Activated CD8-positive, alpha-beta memory T cell treated with anti-CD3 and anti-CD28 coated beads, Interleukin-2, amount 50 U/mL, for 24 hours (primary cell): ENCODE results near the gene SH3PXD2A.

Experiments
- DNase-seq: peaks from one replicate; pipeline ENCODE4 v3.0.0-alpha.2; 2020; ENCODE audit errors: extremely low read depth

The SH3PXD2A gene

DNA sequence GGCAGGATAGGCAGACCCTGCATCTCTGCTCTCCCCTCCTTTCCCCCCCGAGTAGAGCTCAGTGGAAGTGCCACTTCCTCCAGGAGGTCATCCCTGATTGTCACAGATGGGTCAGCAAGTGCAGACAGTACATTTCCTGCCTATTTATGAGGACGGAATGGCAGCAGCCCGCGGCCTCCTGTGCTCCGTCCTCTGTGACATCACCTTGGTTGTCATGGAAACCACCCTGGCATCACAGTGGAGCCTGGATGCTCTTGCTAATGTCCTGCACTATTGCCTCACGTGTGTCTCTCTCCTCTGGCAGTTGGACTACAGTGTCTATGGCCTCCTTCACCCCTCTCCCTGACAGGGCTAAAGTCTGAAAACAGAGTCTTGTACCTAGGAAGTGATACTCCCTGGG, 148.6 kb downstream of the SH3PXD2A start:
- no peak for DNase-seq

DNA sequence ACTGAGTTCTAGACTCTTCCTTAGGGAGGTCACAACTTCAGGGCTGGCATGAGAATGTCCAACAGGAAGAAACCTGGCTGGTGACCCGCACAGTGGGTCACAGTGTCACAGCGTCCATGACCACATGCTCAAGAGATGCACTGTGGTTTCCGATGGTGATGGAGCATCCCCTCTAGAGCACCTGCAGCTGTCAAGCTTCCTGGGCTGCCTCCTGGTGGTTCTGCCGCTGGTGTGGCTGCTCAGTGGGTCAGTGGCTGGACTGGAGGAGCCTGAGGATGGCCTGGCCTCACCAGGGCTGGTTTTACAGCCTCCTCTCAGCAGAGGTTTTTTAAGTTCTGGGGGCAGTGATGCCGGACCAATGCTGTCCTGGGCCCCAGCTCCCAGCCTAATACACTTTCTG, 149.3 kb downstream of the SH3PXD2A start:
- DNase-seq = no peak

DNA sequence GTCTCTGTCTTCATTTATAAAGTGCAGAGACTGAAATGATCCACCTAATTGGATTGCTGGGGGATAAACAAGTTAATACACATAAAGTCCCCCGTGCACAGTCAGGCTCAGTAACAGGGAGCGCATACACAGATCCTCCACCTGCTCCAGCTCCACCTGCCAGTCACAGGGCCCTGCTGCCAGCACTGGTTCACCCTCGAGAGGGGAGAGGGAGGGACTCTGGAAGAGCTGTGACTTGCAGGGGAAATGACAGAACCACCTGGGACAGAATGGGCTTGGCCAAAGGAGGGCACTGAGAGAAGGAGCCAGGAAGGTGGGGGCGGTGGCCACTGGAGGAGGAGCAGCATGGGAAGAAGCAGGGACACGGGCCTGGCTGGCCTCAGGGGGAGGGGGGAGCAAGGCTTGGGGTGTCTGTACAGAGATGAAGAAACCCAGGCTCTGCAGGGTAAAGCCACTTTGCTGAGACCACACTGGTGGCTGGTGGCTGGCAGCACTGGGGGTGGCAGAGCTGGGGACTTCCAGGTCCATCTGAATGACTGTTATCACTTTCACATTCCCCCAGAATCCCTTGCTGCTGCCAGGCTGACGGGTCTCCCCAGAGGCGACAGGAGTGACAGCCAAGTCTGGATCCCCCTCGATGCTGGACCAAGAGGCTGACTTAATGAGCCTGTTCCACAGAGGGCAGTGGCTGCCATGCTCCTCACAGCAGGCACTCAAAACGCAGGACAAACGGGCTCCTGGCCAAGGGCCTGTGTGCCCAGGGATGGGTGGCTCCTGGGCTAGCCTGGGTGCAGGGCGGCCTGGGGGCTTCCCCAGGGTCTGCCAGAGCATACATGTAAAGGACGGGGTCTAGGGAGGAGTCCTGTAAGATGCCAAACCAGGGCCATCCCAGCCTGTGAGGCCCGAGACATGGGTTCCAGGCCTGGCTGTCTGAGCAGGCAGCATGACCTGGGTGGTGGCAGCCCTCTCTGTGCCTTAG, 151.1 kb downstream of the SH3PXD2A start:
- DNase-seq = no peak

DNA sequence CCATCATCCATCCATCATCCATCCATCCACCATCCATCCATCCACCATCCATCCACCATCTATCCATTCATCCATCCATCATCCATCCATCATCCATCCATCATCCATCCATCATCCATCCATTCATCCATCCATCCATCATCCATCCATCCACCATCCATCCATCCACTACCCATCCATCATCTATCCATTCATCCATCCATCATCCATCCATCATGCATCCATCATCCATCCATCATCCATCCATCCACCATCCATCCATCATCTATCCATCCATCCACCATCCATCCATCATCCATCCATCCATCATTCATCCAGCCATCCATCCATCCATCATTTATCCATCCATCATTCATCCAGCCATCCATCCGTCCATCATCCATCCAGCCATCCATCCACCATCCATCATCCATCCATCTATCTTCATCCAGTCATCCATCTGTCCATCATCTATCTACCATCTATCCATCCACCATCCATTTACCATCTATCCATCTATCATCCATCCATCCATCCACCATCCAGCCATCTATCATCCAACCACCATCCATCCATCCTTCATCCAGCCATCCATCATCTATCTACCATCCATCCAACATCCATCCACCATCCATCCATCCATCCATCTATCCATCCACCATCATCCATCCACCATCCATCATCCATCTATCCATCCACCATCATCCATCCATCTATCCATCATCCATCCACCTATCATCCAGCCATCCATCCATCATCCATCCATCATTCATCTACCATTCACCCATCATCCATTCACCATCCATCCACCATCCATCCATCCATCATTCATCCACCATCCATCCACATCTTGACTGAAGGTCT, 153.8 kb downstream of the SH3PXD2A start:
- DNase-seq = no peak

DNA sequence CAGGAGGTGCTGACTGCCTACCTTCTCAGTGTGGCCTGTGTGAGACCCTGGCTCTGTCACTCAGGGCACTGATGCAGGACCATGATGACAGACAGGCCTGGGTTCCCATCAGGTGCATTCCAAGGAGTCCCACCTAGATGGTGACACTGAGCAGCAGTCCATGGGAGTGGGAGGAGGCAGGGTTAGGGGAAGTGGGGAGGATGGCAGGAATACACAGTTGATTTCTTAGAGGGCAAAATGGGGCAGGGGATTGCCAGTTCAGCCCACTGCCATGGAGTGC, 155.0 kb downstream of the SH3PXD2A start:
- no peak for DNase-seq

DNA sequence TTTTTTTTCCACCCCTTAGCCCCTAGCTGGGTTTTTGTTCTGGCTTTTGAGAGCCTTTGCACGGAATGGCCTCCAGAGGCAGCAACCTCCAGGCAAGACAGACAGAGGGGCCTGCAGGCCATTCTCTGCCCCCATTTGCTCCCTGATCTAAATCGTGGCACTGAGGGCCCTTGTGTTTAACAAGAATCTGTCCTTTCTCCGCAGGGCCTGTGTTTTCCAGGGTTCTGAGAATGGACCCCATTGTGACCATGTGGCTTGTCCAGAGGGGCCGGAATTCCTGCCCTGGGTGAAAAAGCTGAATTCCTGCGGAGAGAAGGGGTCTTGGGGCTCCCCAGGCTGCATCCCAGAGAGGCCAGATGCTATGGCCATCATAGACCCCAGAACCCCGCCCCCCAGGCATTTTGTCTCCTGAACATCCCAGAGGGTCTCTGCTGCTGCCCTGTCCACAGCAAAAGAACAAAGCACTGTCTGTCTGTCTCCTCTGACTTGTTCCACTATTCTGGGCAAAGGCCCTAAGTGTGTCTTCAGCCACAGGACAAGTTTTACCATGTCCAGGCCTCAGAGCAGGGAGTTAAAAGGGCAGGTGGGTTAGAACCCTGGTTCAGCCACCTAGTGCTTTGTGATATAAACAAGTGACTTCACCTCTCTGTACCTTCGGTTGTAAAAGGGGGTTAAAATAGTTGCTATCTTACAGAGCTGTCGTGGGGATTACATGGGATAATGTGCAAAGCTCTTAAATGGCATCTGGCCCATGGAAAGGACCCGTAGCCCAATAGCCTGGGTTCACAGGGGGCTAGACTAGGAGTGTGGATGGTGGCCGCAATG, 155.6 kb downstream of the SH3PXD2A start:
- no peak for DNase-seq

DNA sequence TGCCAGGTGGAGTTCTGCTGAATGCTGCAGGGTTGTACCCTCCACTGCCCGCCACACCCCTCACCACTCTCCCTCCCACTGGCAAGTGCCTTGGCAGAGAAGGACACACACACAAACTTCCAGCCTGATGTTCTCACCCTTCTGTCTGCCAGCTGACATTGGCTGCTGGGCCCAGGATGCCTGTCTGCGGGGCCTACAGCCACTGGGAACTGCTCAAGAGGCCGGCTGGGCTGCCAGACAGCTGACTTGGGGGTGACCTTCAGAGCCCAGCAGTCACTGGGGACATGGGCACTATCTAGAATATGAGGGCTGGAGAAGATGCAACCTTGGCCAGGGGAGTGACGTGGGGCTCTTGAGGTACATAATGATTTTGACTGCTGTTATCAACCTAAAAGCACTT, 157.1 kb downstream of the SH3PXD2A start:
- DNase-seq = no peak

DNA sequence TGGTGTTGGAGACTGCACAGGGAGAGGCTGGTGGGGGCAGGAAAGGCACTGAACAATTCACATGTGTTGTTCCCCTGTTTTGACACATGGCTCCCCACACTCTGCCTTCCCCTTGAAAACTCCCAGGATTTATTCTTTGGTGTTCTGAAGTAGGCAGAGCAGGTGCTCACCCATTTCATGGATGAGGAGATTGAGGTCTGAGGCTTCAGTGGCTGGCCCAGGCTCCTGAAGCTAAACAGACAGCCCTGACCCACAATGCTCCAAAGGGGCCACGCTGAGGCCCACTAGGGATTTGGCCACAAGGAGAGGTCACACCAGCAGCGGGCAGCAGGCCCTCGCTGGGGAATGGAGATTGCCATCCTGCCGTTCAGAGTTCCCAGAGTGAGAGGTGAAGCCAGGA, 157.6 kb downstream of the SH3PXD2A start:
- DNase-seq = no peak

DNA sequence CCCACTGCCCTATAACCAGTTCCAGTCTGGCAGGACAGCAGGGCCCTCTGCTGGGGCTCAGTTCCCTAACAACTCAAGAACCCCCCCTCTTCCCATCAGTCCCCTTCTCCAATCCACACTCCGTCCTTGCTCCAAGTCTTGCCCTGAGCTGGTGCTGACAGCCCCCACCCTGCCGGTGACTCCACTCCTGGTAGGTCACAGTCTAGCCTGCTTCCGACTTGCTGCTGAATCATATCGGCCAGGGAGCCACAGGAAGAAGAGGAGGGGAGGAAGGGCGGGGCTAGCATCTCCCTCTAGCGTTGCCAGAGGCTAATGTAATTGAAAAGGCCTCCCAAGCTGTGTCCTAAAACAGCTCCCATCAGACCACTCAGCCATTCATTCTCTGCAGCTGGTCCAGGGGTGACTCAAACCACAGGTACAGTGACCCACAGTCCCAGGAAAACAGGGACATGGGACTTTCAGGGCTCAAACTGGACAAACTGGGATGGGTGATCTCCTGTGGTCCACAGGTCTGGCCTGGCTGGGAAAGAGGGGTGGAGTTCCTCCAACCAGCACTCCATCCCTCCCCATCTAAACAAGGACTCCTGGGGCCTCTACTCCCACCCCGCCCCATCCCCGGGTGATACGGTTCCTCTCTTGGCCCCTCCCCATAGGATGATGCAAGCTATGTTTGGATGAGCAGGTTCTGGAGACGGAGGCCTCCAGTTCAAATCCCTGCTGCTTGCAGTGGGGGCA, 158.8 kb downstream of the SH3PXD2A start:
- peak; percentile 35 for DNase-seq

DNA sequence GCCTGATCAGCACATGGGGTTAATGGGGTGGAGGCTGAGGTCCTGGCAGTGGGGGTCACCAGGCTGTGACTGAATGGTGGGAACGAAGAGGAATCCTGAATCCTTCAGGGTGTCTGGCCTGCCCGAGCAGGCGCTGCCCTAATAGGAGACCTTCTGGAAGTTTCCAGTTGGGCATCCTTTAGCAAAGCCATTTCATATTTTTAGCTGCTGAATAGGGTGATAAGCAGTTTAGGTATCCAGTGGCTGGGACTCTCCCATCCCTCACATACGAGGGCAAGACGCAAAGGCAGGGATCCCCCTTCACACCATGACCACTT, 159.3 kb downstream of the SH3PXD2A start:
- no peak for DNase-seq

DNA sequence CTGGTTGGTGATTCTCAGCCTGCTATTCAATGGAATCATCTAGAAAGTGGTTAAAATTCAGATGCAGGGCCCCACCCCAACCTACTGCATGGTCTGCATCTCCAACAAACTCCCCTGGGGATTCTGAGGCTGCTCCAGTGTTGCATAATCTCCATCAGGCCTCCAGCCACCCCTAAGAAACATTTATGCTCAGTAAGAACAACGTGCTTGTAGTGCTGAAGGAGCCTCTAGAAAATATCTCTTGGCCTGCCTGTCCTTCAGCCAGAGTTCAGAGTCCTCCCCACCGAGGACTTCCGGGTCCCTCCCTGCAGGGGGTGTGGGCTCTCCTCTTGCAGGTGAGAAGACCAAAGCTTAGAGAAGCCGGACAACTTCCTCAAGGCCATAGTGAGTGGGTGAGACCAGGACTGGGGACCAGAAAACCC, 159.8 kb downstream of the SH3PXD2A start:
- no peak for DNase-seq

DNA sequence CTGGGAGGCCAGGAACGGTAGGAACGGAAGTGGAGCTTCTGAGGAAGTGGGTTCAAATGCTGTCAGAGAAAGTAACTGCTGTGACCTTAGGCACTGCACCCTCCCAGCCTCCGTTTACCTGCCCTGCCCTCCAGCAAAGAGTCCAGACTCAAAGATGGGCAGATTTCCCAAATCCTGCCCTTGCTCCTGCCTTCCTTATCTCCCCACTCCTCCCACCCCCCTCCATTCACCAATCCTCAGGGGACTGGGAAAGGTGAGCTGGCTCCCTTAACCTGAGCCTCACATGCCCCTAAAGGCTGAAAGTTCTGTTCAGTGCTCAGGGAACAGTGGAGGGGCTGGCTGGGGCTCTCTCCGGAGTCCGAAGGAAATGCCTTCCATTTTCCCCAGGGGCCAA, 161.6 kb downstream of the SH3PXD2A start:
- no peak for DNase-seq

DNA sequence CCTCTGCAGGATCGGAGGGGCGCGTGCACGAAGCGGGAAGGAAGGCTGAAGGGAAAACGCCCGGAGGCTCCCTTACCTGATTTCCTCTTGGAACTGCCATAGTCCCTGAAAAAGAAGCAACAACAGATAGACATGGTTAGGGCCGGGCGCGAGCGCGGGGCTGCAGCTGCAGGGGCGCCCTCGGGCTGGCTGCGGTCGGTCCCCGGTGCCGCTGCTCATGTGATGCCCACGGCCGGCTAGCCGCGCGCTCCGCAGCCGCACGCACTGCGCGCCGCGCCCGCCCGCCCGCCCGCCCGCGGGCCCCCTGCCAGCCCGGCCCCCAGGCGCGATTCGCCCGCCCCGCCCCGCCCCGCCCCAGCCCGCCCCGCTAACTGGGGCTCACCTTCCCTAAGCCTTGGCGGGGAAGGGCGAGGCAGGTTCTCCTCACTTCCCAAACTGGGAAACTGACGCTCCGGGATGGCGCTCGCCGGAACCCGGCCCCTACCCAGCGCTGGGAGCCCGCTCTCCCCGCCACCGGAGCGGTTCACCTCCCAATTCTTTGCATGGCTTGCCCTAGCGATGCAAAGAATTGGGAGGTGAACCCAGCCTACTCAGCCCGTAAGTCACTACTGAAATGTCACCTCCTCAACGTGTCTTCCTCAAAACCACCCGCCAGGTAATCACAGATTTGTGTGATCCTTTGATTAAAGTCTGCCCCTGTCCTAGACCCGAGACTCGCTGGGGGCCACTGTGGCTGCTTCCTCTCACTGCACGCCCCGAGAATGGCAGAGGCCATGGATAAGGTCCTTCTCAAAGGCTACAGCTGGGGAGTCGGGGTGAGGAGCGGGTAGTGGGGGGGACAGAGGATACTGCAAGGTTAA, 162.2 kb downstream of the SH3PXD2A start:
- DNase-seq = no peak

DNA sequence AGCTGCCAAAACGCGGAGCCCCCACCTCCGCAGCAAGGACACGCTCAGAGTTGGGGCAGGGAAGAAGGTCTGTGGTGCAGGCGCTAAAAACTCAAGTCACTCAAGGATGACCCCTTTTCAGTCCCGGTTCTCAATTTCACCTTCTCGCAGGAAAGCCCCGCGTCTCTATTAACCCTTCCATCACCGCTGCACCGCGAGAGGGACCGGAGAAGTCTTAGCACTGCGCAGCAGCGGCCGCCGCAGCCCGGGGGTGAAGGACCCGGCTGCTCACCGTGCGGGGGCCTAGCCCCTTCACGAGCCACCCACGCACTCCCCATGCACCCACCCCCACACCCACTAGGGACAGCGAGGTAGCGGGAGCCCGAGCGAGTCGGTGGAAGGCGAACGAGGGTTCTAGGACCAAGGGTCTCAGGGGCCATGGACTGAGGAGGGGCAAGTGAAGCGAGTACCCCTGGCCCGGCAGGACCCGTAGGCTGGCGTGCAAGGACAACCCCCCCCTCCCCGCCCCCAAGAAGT, 162.9 kb downstream of the SH3PXD2A start:
- DNase-seq = no peak

DNA sequence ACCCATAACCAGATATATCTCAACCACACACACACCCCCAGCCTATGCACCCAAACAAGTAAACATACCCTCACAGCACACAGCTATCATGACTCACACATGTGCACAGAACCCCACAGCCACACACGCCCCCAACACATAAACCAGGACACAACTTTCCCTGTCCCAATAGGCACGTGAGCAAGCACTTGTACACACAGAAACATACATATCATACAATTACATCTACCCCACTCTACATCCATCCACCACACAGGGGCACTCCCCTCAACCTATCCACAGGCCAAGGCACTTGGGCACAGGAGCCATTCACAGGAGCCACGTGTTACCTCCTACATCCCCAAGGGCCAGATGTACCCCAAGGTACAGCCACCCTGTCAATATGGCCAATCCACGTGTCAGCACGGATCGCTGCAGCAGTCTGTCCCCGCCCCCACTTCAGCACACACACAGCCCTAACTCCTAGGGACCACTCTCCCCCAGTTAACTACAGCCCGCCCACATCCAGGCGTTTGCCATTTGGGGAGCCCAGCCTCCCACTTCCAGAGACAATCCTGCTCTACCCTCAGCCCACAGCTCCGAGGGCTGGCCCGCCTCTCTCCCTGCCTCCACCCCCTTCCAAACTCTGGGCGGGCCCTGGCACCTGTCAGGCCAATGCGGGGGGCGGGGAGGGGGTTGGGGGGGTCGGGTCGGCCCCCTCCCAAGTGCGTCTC, 163.5 kb downstream of the SH3PXD2A start:
- no peak for DNase-seq

DNA sequence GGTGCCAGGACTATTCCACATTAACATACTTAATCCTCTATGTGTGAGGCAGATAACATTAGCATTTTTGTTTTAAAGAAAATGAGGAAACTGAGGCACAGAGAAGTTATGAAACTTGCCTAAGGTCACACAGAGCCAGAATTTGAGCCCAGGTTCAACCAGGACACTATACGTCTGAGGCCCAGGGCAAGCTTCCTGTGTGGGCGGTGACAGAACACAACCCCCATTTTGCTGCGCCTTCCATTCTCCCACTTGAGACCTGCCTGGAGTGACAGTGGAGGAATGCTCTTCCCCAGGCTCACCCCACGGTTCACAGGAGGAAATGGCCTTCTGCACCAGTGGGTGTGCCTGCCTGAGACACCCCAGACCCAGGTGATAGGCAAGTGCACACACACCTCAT, 164.1 kb downstream of the SH3PXD2A start:
- DNase-seq = no peak

DNA sequence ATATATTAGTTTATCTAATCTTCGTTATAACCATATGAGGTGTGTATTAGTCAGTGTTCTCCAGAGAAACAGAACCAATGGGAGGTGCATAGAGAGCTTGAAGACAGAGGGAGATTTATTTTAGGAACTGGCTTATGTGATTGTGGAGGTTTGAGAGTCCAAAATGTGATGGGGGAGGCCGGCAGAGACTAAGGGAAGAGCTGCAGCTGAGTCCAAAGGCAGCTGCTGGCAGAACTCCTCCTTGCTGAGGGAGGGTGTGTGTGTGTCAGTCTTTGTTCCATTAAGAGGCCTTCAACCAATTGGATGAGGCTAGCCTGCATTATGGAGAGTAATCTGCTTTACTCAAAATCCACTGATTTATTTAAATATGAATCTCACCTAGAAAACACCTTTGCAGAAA, 165.1 kb downstream of the SH3PXD2A start:
- DNase-seq = no peak

DNA sequence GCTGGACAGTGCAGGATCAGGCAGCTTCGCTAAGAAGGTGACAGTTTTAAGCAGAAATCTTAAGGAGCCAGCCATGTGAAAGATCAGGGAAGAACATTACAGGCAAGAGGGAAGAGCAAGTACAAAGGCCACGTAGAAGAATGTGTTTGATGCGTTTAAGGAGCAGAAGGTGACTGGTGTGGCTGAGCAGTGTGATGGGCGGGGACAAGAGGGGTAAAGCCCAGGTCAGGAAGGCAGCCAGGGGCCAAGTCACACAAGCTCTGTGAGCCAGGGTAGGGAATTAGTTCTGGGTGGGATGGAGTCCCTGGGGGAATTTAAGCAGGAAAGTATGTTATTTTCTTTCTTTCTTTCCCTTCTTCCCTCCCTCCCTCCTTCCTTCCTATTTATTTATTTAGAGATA, 166.9 kb downstream of the SH3PXD2A start:
- DNase-seq = no peak

DNA sequence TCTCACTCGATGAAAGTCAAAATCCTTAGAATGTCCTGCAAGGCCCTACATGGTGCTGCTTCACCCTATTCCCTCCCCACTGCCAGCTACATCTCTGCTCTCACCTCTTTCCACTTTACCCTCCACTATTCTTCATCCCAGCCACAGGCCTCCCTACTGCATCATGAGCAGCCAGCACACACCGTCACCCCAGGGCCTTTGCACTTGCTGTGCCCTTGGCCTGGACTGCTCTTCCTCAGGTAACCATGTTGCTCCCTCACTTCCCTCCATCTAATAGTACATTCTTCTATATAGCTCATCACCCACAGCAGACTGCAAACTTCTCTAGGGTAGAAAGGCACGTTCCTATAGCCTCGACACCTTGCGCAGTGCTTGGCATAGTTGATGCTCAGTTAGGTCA, 167.7 kb downstream of the SH3PXD2A start:
- no peak for DNase-seq

DNA sequence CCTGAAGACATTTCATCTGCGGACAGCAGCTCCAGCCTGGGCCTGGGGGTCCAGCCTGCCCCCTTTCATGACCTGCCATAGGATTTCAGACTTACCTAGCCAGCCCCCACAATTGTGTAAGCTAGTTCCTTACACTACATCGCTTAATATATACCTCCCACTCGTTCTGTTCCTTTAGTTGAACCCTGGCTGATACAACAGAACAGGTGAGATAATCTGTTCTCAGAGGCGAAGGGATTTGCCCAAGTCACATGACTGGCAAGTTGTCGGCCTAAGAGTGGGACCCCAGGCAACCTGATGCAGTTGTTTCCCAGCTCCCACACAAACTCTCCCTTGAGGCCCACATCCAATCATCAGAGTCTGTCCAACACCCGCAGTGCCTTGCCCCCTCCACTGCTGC, 168.2 kb downstream of the SH3PXD2A start:
- no peak for DNase-seq
